ENCODE results near the gene CDC42BPA. TPM values are rescaled to one million over a fixed set of nuclear protein-coding genes. Genes with fewer than 3 reads are reported as not detected.

CDC42BPA gene
- total and polyA plus RNA-seq, 2 donors (not counting 1 experiment from before 2014, with no cell fraction given) = 26.4 to 77.1 TPM

GRCh38 chr1:226964611-226965486 lies 353.4 kb downstream of the CDC42BPA start:
- Histone ChIP-seq H3K4me2 (ENCODE audit: extremely low read depth, insufficient read depth, low read length) (no peak overlapping the region), H4K20me1 (ENCODE audit: control insufficient read depth, extremely low read depth, insufficient read depth, low read length) (no peaks in the 10 kb centered on the region), H3K4me3 (replicated peaks in 1 of 4; ENCODE audit: control extremely low read depth in 1 of 4, insufficient read depth in 1 of 4, low read depth in 3 of 4, low read length in 4 of 4) (no peak overlapping the region), H3K36me3 (ENCODE audit: control insufficient read depth, insufficient read depth, low read length) (no peaks in the 10 kb centered on the region), H3K79me2 (ENCODE audit: control insufficient read depth, insufficient read depth, low read length) (no peaks in the 10 kb centered on the region), H3K9ac (ENCODE audit: insufficient read depth, low read length) (no peak overlapping the region), H3K27me3 (ENCODE audit: control insufficient read depth, insufficient read depth, low read length) (no peaks in the 10 kb centered on the region), H2AFZ (ENCODE audit: low read length) (no peak overlapping the region), H3K4me1 (ENCODE audit: control insufficient read depth, extremely low read depth, insufficient read depth, low read length) (no peaks in the 10 kb centered on the region), H3K27ac (ENCODE audit: insufficient read depth, low read length) (no peak overlapping the region), H3K9me3 (ENCODE audit: control insufficient read depth, insufficient read depth, low read depth, low read length) (no peaks in the 10 kb centered on the region)
- DNase-seq (ENCODE audit: low read depth in 2 of 2) = no peak
- no peak for TF ChIP-seq CTCF (conservative IDR thresholded peaks at IDR 0.05 in 1 of 2, IDR thresholded peaks at IDR 0.05 in 1 of 2; ENCODE audit: low read depth in 1 of 2, low read length in 2 of 2)
- TF ChIP-seq EZH2 (IDR thresholded peaks at IDR 0.05; ENCODE audit: low read length, missing control alignments) = no peak

DNA sequence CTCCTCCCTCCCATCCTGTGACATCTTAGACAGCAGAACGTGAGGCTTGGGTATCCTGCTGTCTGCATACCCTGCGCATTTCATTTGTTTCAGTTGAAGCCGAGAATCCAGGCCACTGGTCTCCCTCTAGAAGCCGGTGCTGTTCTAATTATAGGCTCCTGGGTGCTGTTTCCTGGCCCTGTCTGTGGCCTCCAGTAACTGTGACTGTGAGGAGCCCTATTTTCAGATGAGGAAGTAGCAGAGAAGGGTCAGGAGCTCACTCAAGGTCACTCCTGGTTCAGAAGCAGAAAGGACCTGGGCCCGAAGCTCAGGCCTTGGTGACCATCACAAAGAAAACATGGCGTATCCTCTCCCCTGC lies 354.2 kb downstream of the CDC42BPA start:
- no peaks in the 10 kb centered on the region for H3K4me1 ChIP-seq (ENCODE audit: control insufficient read depth, extremely low read depth, insufficient read depth, low read length)
- no peak overlapping the region for H2AFZ ChIP-seq (ENCODE audit: low read length)
- H3K36me3 ChIP-seq (ENCODE audit: control insufficient read depth, insufficient read depth, low read length) = no peaks in the 10 kb centered on the region
- no peaks in the 10 kb centered on the region for H3K27me3 ChIP-seq (ENCODE audit: control insufficient read depth, insufficient read depth, low read length)
- no peak overlapping the region for H3K4me3 ChIP-seq (replicated peaks in 1 of 4; ENCODE audit: control extremely low read depth in 1 of 4, insufficient read depth in 1 of 4, low read depth in 3 of 4, low read length in 4 of 4)
- H3K9me3 ChIP-seq (ENCODE audit: control insufficient read depth, insufficient read depth, low read depth, low read length) = no peaks in the 10 kb centered on the region
- H3K27ac ChIP-seq (ENCODE audit: insufficient read depth, low read length) = no peak overlapping the region
- no peaks in the 10 kb centered on the region for H4K20me1 ChIP-seq (ENCODE audit: control insufficient read depth, extremely low read depth, insufficient read depth, low read length)
- no peaks in the 10 kb centered on the region for H3K79me2 ChIP-seq (ENCODE audit: control insufficient read depth, insufficient read depth, low read length)
- no peak overlapping the region for H3K9ac ChIP-seq (ENCODE audit: insufficient read depth, low read length)
- DNase-seq (ENCODE audit: low read depth in 2 of 2) = no peak
- no peak overlapping the region for H3K4me2 ChIP-seq (ENCODE audit: extremely low read depth, insufficient read depth, low read length)
- TF ChIP-seq EZH2 (IDR thresholded peaks at IDR 0.05; ENCODE audit: low read length, missing control alignments) = no peak
- no peak for TF ChIP-seq CTCF (conservative IDR thresholded peaks at IDR 0.05 in 1 of 2, IDR thresholded peaks at IDR 0.05 in 1 of 2; ENCODE audit: low read depth in 1 of 2, low read length in 2 of 2)

- Histone ChIP-seq H2AFZ (ENCODE audit: low read length) (no peak overlapping the region), H3K27ac (ENCODE audit: insufficient read depth, low read length) (no peak overlapping the region), H3K9ac (ENCODE audit: insufficient read depth, low read length) (no peak overlapping the region), H3K79me2 (ENCODE audit: control insufficient read depth, insufficient read depth, low read length) (no peaks in the 10 kb centered on the region), H3K4me3 (replicated peaks in 1 of 4; ENCODE audit: control extremely low read depth in 1 of 4, insufficient read depth in 1 of 4, low read depth in 3 of 4, low read length in 4 of 4) (no peak overlapping the region), H3K4me2 (ENCODE audit: extremely low read depth, insufficient read depth, low read length) (no peak overlapping the region), H3K9me3 (ENCODE audit: control insufficient read depth, insufficient read depth, low read depth, low read length) (no peaks in the 10 kb centered on the region), H3K36me3 (ENCODE audit: control insufficient read depth, insufficient read depth, low read length) (no peaks in the 10 kb centered on the region), H3K27me3 (ENCODE audit: control insufficient read depth, insufficient read depth, low read length) (no peaks in the 10 kb centered on the region), H3K4me1 (ENCODE audit: control insufficient read depth, extremely low read depth, insufficient read depth, low read length) (no peaks in the 10 kb centered on the region), H4K20me1 (ENCODE audit: control insufficient read depth, extremely low read depth, insufficient read depth, low read length) (no peaks in the 10 kb centered on the region)
- TF ChIP-seq CTCF (conservative IDR thresholded peaks at IDR 0.05 in 1 of 2, IDR thresholded peaks at IDR 0.05 in 1 of 2; ENCODE audit: low read depth in 1 of 2, low read length in 2 of 2) (no peak), EZH2 (IDR thresholded peaks at IDR 0.05; ENCODE audit: low read length, missing control alignments) (no peak)
- DNase-seq (ENCODE audit: low read depth in 2 of 2) = no peak
Observed at GRCh38 chr1:226962421-226963391, 355.6 kb downstream of the CDC42BPA start.
